Astrocyte of the spinal cord (primary cell): ENCODE data around the gene BAZ2B.

ENCODE experiments used
- DNase-seq: peaks from one replicate; pipeline ENCODE4 v3.0.0; 2011; ENCODE audit warnings: low read depth, low spot score
- H3K4me3 ChIP-seq: 2 replicates; pipeline ENCODE4 v1.5.1; 2011; ENCODE audit warnings: low read depth, mild to moderate bottlenecking, low read length, moderate library complexity
- CTCF ChIP-seq: IDR thresholded peaks from 2 replicates; pipeline ENCODE4 v1.5.1; 2012; ENCODE audit warnings: low read depth, mild to moderate bottlenecking, low read length, inconsistent platforms
- in situ Hi-C: cut with HindIII; loops from 2 replicates; pipeline ENCODE4 v1.10.0; 2017; ENCODE audit warnings: low sequenced_read_pairs

BAZ2B gene

GRCh38 chr2:159617100-159617499 lies 752 bp upstream of the BAZ2B start:
- in situ Hi-C loops = no loop called here
- DNase-seq = no peak
- no peak for TF ChIP-seq CTCF
- peak overlapping the region; percentile 58 for H3K4me3 ChIP-seq

- peak; percentile 95 for DNase-seq
Observed at GRCh38 chr2:159615367-159616285, 722 bp downstream of the BAZ2B start.

GRCh38 chr2:159614534-159615366 lies 1.6 kb downstream of the BAZ2B start:
- in situ Hi-C loops = no loop called here
- peak overlapping the region; percentile 58 for H3K4me3 ChIP-seq
- no peak for TF ChIP-seq CTCF
- peak; percentile 86 for DNase-seq

More at GRCh38 chr2:159615367-159616285, 722 bp downstream of the BAZ2B start:
- TF ChIP-seq CTCF = no peak
- in situ Hi-C loops = no loop called here
- H3K4me3 ChIP-seq = peak overlapping the region; percentile 58

GRCh38 chr2:159613651-159614285 lies 2.6 kb downstream of the BAZ2B start:
- in situ Hi-C loops = no loop called here
- H3K4me3 ChIP-seq = peak overlapping the region; percentile 58
- peak; percentile 53 for DNase-seq
- no peak for TF ChIP-seq CTCF

- H3K4me3 ChIP-seq = no peak overlapping the region
- DNase-seq = no peak
- in situ Hi-C loops = no loop called here
- TF ChIP-seq CTCF = no peak
Observed at GRCh38 chr2:159613091-159613490, 3.3 kb downstream of the BAZ2B start.

- in situ Hi-C loops = no loop called here
- no peak for TF ChIP-seq CTCF
- DNase-seq = no peak
- no peak overlapping the region for H3K4me3 ChIP-seq
Observed at GRCh38 chr2:159612255-159612901, 4.0 kb downstream of the BAZ2B start.
